Endothelial cell of umbilical vein (primary cell): ENCODE data around the gene ZNF516. TPM values are rescaled to one million over a fixed set of nuclear protein-coding genes. Genes with fewer than 3 reads are reported as not detected.

Source experiments
- BruUV-seq: library from RNA; stranded (reverse); fragments of 400-500 nt; replicated peaks from 2 replicates; lab custom pipeline; 2021; lab: Mats Ljungman, UMichigan
- CTCF ChIA-PET: fragments of 300-600, 350-600 bp; sonication (Branson Sonifier 250); formaldehyde crosslinking; loops from one replicate; lab custom pipeline; 2021; ENCODE audit warnings: antibody characterized with exemption, inconsistent platforms; lab: Charles Lee
- POLR2A ChIA-PET: fragments of 300-600, 350-600 bp; sonication (Branson Sonifier 250); formaldehyde crosslinking; loops from one replicate; lab custom pipeline; 2021; ENCODE audit warnings: antibody characterized with exemption, inconsistent platforms; lab: Charles Lee
- DNase-seq: peaks from one replicate; pipeline ENCODE4 v3.0.0-alpha.2; 2011; ENCODE audit warnings: low read depth, low spot score
- FAIRE-seq: peaks from 2 replicates; lab custom pipeline; 2011; peaks lifted over from hg19 to GRCh38; lab: Jason Lieb, UNC
- H2AFZ ChIP-seq: 2 replicates; pipeline ENCODE4 v1.6.0; 2012; ENCODE audit warnings: low read depth, low read length, control low read depth, inconsistent platforms
- H3K27ac ChIP-seq: 2 replicates; pipeline ENCODE4 v1.5.1; 2011; ENCODE audit warnings: low read depth, mild to moderate bottlenecking, control low read depth, low read length, moderate library complexity; ENCODE audit not compliant: insufficient read depth
- H3K27me3 ChIP-seq, 2 experiments: 2 replicates each; pipeline versions ENCODE4 v1.6.0 to v1.6.1; 2011; ENCODE audit warnings: low read length in 2 of 2, mixed read lengths in 1 of 2; ENCODE audit not compliant: control insufficient read depth in 2 of 2, insufficient read depth in 2 of 2
- H3K36me3 ChIP-seq, 2 experiments: 2 replicates in 1 of 2; 3 replicates in 1 of 2; pipeline ENCODE4 v1.5.1; 2011; ENCODE audit warnings: low read length in 2 of 2, mild to moderate bottlenecking in 1 of 2, moderate library complexity in 1 of 2; ENCODE audit not compliant: control insufficient read depth in 2 of 2, insufficient read depth in 2 of 2; ENCODE audit errors: extremely low read depth in 1 of 2
- H3K4me1 ChIP-seq: 3 replicates; pipeline ENCODE4 v1.5.1; 2011; ENCODE audit warnings: mild to moderate bottlenecking, low read length; ENCODE audit not compliant: control insufficient read depth, insufficient read depth; ENCODE audit errors: extremely low read depth
- H3K4me2 ChIP-seq: 2 replicates; pipeline ENCODE4 v1.6.1; 2011; ENCODE audit warnings: low read length, control low read depth, mixed read lengths; ENCODE audit not compliant: insufficient read depth
- H3K4me3 ChIP-seq, 3 experiments: fragments of 200-600 bp in 1 of 3; sonication (generic), shearing (Covaris generic) in 1 of 3; replicated peaks in 1 of 3; 2 replicates each; pipeline ENCODE4 v1.5.1; 2011 to 2016; ENCODE audit warnings: control low read depth in 3 of 3, low read length in 3 of 3, mild to moderate bottlenecking in 2 of 3, inconsistent platforms in 1 of 3, low read depth in 1 of 3, moderate library complexity in 1 of 3; ENCODE audit not compliant: insufficient read depth in 1 of 3
- H3K79me2 ChIP-seq: 2 replicates; pipeline ENCODE4 v1.6.0; 2012; ENCODE audit warnings: low read length, inconsistent platforms; ENCODE audit not compliant: control insufficient read depth, insufficient read depth
- H3K9ac ChIP-seq: replicated peaks from 2 replicates; pipeline ENCODE3; 2011; ENCODE audit warnings: low read length, control low read depth; ENCODE audit not compliant: insufficient read depth; ENCODE audit errors: extremely low read depth
- H3K9me1 ChIP-seq: replicated peaks from 3 replicates; pipeline ENCODE4 v1.6.0; 2011; ENCODE audit warnings: mild to moderate bottlenecking, low read length; ENCODE audit not compliant: control insufficient read depth, insufficient read depth; ENCODE audit errors: extremely low read depth
- H3K9me3 ChIP-seq: replicated peaks from 2 replicates; pipeline ENCODE4 v1.5.1; 2012; ENCODE audit warnings: low read length, inconsistent platforms; ENCODE audit not compliant: control insufficient read depth, insufficient read depth
- H4K20me1 ChIP-seq: replicated peaks from 2 replicates; pipeline ENCODE3; 2011; ENCODE audit warnings: mild to moderate bottlenecking, low read length; ENCODE audit not compliant: control insufficient read depth, insufficient read depth; ENCODE audit errors: extremely low read depth
- EZH2 ChIP-seq: IDR thresholded peaks from 2 replicates; pipeline ENCODE4 v1.6.1; 2012; ENCODE audit warnings: borderline replicate concordance, low read depth, mild to moderate bottlenecking, moderate library complexity, low read length, inconsistent platforms; ENCODE audit not compliant: severe bottlenecking
- FOS ChIP-seq: IDR thresholded peaks from 2 replicates; pipeline ENCODE4 v1.6.1; 2011; ENCODE audit warnings: mild to moderate bottlenecking, low read length, moderate library complexity, borderline replicate concordance; ENCODE audit not compliant: insufficient read depth
- GATA2 ChIP-seq: IDR thresholded peaks from 2 replicates; pipeline ENCODE4 v1.7.0; 2011; ENCODE audit warnings: low read depth, mild to moderate bottlenecking, moderate library complexity, mixed read lengths, low read length; ENCODE audit not compliant: insufficient read length, insufficient read depth
- JUN ChIP-seq: IDR thresholded peaks from 2 replicates; pipeline ENCODE4 v1.6.1; 2011; ENCODE audit warnings: borderline replicate concordance, low read depth; ENCODE audit not compliant: insufficient read length, insufficient read depth
- MYC ChIP-seq: IDR thresholded peaks from one replicate; pipeline ENCODE4 v1.6.1; 2011; ENCODE audit warnings: mild to moderate bottlenecking, low read depth, low read length
- POLR2A ChIP-seq: IDR thresholded peaks from 2 replicates; pipeline ENCODE4 v1.6.1; 2012; ENCODE audit warnings: low read depth, mild to moderate bottlenecking, control low read depth, low read length
- POLR2AphosphoS5 ChIP-seq: IDR thresholded peaks from 2 replicates; pipeline ENCODE4 v1.6.1; 2012; ENCODE audit warnings: low read depth, mild to moderate bottlenecking, control low read depth, low read length, moderate library complexity; ENCODE audit not compliant: insufficient read depth
- dilution Hi-C: fragments of 300-500 bp; cut with MboI; formaldehyde crosslinking; loops from one replicate; pipeline ENCODE4 v1.15.0; 2019; ENCODE audit warnings: low sequenced_read_pairs; ENCODE audit not compliant: extremely low pct_ligation_motif_present
- intact Hi-C: fragments of 100-400 bp; cut with micrococcal nuclease; formaldehyde crosslinking; loops from one replicate; pipeline ENCODE4 v1.10.0; 2022
- polyA plus RNA-seq, 4 experiments: library from polyadenylated mRNA; depleted of rRNA in 3 of 4; stranded (reverse) in 3 of 4; unstranded in 1 of 4; fragments of >200 nt; gene quantifications; 2 replicates each; pipeline versions ENCODE4 v1.2.1 to v1.2.3, GENCODE V29; 2011 to 2012; ENCODE audit warnings: missing spikeins in 1 of 4
- total RNA-seq: library from RNA; stranded (reverse); gene quantifications from 2 replicates; pipeline ENCODE4 v1.2.3, GENCODE V29; 2021
- TF ChIP-seq, protein P1 (sequence below): IDR thresholded peaks from 2 replicates; pipeline ENCODE4 v1.6.1; 2011; ENCODE audit not compliant: insufficient read depth, insufficient read length
- TF ChIP-seq, protein P2 (sequence below), 2 donors: IDR thresholded peaks; 1 replicate in 1 of 2; 2 replicates in 1 of 2; pipeline ENCODE4 v1.5.1; 2011; ENCODE audit warnings: low read length in 2 of 2, mild to moderate bottlenecking in 2 of 2, moderate library complexity in 2 of 2, control low read depth in 1 of 2, inconsistent platforms in 1 of 2, low read depth in 1 of 2; ENCODE audit not compliant: insufficient read depth in 1 of 2; ENCODE audit errors: extremely low read depth in 1 of 2

Gene ZNF516
- total and polyA plus RNA-seq, 2 donors (not counting 3 experiments of a cell fraction or from before 2014, with no cell fraction given), result 3.6 to 19.1 TPM

DNA sequence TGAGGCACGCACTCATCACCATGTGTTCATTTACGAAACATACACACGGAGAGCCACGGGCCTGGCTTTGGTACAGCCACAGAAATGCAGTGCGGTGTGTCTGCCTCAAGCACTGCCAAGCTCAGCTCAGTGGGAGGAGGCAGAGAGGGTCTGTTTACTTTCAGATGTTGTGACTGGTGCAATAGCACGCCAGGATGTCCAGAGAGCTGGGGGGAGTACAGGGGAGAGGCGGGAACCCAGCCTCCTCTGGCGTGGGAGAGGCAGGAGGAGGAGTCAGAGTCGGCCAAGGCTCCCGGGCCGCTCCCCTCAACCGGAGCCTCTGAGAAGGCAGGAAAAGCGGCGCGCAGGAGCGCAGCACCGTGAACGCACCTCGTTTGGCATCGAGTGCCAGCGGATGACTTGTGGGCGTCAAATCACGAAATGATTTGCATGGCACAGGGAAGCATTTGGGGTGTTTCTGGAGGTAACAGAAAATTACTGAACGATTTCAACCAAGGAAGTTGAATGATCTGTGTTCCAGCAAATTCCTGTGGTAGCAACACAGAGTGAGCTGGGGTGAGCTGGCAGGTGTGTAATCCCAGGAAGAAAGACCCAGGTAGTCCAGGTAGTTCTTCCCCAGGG lies 143.0 kb downstream of the ZNF516 start:
- Histone ChIP-seq H3K36me3 (no peaks in the 10 kb centered on the region), H3K27me3 (no peaks in the 10 kb centered on the region), H3K9me3 (no peaks in the 10 kb centered on the region), H4K20me1 (no peaks in the 10 kb centered on the region), H3K9ac (no peak overlapping the region), H3K4me2 (no peak overlapping the region), H3K27ac (no peak overlapping the region), H3K4me1 (no peaks in the 10 kb centered on the region), H3K9me1 (no peaks in the 10 kb centered on the region), H3K79me2 (no peaks in the 10 kb centered on the region), H3K4me3 (no peak overlapping the region), H2AFZ (no peak overlapping the region)
- BruUV-seq, result no TSS peak
- intact Hi-C loops (no loop called here), dilution Hi-C loops (no loop called here)
- FAIRE-seq, result no peak
- POLR2A ChIA-PET, result no interaction called here
- no peak for DNase-seq
- no peak for TF ChIP-seq JUN
- TF ChIP-seq MYC, result no peak
- no peak for TF ChIP-seq EZH2
- TF ChIP-seq, protein P1, sequence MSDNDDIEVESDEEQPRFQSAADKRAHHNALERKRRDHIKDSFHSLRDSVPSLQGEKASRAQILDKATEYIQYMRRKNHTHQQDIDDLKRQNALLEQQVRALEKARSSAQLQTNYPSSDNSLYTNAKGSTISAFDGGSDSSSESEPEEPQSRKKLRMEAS, result no peak
- TF ChIP-seq, protein P2, sequence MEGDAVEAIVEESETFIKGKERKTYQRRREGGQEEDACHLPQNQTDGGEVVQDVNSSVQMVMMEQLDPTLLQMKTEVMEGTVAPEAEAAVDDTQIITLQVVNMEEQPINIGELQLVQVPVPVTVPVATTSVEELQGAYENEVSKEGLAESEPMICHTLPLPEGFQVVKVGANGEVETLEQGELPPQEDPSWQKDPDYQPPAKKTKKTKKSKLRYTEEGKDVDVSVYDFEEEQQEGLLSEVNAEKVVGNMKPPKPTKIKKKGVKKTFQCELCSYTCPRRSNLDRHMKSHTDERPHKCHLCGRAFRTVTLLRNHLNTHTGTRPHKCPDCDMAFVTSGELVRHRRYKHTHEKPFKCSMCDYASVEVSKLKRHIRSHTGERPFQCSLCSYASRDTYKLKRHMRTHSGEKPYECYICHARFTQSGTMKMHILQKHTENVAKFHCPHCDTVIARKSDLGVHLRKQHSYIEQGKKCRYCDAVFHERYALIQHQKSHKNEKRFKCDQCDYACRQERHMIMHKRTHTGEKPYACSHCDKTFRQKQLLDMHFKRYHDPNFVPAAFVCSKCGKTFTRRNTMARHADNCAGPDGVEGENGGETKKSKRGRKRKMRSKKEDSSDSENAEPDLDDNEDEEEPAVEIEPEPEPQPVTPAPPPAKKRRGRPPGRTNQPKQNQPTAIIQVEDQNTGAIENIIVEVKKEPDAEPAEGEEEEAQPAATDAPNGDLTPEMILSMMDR (IDR thresholded peaks at IDR 0.05; ENCODE audit: extremely low read depth in 1 of 2, insufficient read depth in 1 of 2, low read depth in 1 of 2, low read length in 2 of 2), result no peak
- TF ChIP-seq POLR2A, result no peak
- TF ChIP-seq FOS, result no peak
- TF ChIP-seq POLR2AphosphoS5, result no peak
- no peak for TF ChIP-seq GATA2
- CTCF ChIA-PET, result interaction anchor here (1.1 kb wide), 1 partner anchor 1668 kb away, joined by 3 read pairs; no protein-coding TSS in a partner anchor
